Testis (tissue), 5 donors: ENCODE data around the gene NES. TPM values are rescaled to one million over a fixed set of nuclear protein-coding genes. Genes with fewer than 3 reads are reported as not detected.

Experiments
- DNase-seq: peaks from one replicate; pipeline ENCODE4 v3.0.0-alpha.2; 2019
- H3K27ac ChIP-seq, 2 donors: fragments of 200-600 bp; sonication (generic); one replicate each; pipeline ENCODE4 v1.5.1; 2019
- H3K27me3 ChIP-seq: fragments of 200-600 bp; sonication (generic); one replicate; pipeline ENCODE4 v1.5.1; 2019
- H3K36me3 ChIP-seq: fragments of 200-600 bp; sonication (generic); one replicate; pipeline ENCODE4 v1.5.1; 2017; ENCODE audit warnings: low read depth; ENCODE audit errors: missing control alignments
- H3K4me1 ChIP-seq: fragments of 200-600 bp; sonication (generic); one replicate; pipeline ENCODE4 v1.5.1; 2019
- H3K4me3 ChIP-seq, 2 donors: fragments of 200-600 bp; sonication (generic); one replicate each; pipeline ENCODE4 v1.5.1; 2017 to 2019
- H3K9me3 ChIP-seq: fragments of 200-600 bp; sonication (generic); one replicate; pipeline ENCODE4 v1.5.1; 2017
- CTCF ChIP-seq, 3 experiments: fragments of 450-650 bp in 2 of 3; fragments of 200-600 bp in 1 of 3; sonication (generic) in 1 of 3; IDR thresholded peaks; one replicate each; pipeline ENCODE4 v1.5.1; 2016 to 2019; ENCODE audit warnings: antibody characterized with exemption in 3 of 3, mild to moderate bottlenecking in 2 of 3, moderate library complexity in 1 of 3
- POLR2A ChIP-seq: fragments of 450-650 bp; IDR thresholded peaks from one replicate; pipeline ENCODE4 v1.6.1; 2017; ENCODE audit warnings: antibody characterized with exemption, mild to moderate bottlenecking, moderate library complexity
- WGBS, 2 donors: methylation state at CpG; one replicate each; pipeline ENCODE4 v1.1.5; 2018; 5-methylcytosine and 5-hydroxymethylcytosine counted together
- intact Hi-C: fragments of 100-400 bp; cut with DNase I; formaldehyde crosslinking; loops from one replicate; pipeline ENCODE4 v1.15.1; 2023; ENCODE audit warnings: low total_unique reads
- long read RNA-seq, 2 donors: transcript quantifications; one replicate each; lab custom pipeline, GENCODE V29; 2026
- polyA plus RNA-seq: library from polyadenylated mRNA; stranded (reverse); fragments of 350-450 nt; fragmentation: Illumina TruSeq; extraction: RNeasy Lipid Tissue Mini Kit (QIAGEN cat#74804); gene quantifications from one replicate; pipeline ENCODE4 v1.2.3, GENCODE V29; 2014; ENCODE audit warnings: low read depth, low replicate concordance; ENCODE audit not compliant: insufficient read depth
- total RNA-seq, 2 donors: library from RNA; depleted of rRNA; stranded (reverse); fragments of >200 nt; gene quantifications; one replicate each; pipeline ENCODE4 v1.2.3, GENCODE V29; 2016

NES gene
- total RNA-seq: 10 to 100 TPM; 17.6 to 27.7 TPM
- polyA plus RNA-seq: 20.7 TPM
- long read RNA-seq, donor 1, full-length matches to known transcripts: 12 of 12 reads
- long read RNA-seq, donor 1, partial matches to known transcripts: 0 of 12 reads
- long read RNA-seq, donor 1, other reads (novel, unspliced or antisense): 0 of 12 reads
- long read RNA-seq, donor 2, full-length matches to known transcripts: 9 of 15 reads
- long read RNA-seq, donor 2, partial matches to known transcripts: 6 of 15 reads
- long read RNA-seq, donor 2, other reads (novel, unspliced or antisense): 0 of 15 reads

- DNase-seq: peak; percentile 79
- Histone ChIP-seq H3K27ac (peak within 1 kb of the TSS; percentile 79 to 80), H3K9me3 (no peaks in the 10 kb centered on the region), H3K36me3 (no peaks in the 10 kb centered on the region), H3K4me1 (peaks cover 21% of the 10 kb centered on the region), H3K4me3 (peak within 1 kb of the TSS; percentile 43 to 71), H3K27me3 (no peaks in the 10 kb centered on the region)
- TF ChIP-seq POLR2A (no peak), CTCF (IDR thresholded peaks at IDR 0.05) (no peak)
- 0 to 6% methylated on average over 19 to 57 of the region's 70 CpGs for WGBS, 2 donors
- intact Hi-C loops: no loop called here
Measured at GRCh38 chr1:156676820-156677615, at the start of gene NES. NES (minus strand) TSS chr1:156677407; CDS start chr1:156677264, 143 bp downstream.

DNA sequence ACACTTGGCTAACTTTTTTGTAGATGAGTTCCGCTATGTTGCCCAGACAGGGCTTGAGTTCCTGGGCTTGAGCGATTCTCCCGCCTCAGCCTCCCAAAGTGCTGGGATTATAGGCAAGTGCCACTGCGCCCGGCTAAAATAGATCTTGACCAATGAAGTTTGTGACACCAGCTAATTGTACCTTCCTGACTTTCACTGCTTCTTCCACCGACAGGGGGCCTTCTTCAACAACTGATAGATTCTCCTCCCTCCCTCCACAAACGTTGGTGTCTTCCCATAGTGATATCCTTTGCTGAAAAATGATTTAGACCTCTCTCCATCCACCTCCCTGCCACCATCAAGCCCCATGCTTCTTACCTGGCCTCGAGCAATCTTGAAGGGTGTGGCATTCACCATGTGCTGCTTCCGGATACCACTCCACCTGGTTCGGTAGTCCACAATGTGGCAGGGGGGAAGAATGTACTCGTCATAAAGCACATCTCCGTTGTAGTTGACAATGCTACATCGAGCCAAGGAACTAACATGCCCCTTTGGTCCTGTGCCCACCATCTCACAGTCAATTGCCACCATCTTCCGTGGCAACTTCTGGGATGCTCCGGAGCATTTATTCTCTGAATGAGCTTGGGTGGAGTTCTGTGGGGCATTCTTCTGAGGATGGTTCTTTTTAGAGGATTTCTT lies 49.5 kb upstream of the NES start:
- peak; percentile 18 to 54 (median 41) for TF ChIP-seq CTCF (IDR thresholded peaks at IDR 0.05)
- TF ChIP-seq POLR2A: no peak
- H3K36me3 ChIP-seq: no peaks in the 10 kb centered on the region
- no peaks in the 10 kb centered on the region for H3K9me3 ChIP-seq
- 48 to 59% methylated on average over 15 of the region's 15 CpGs for WGBS, 2 donors
- peak; percentile 75 for DNase-seq
- no peak overlapping the region for H3K4me3 ChIP-seq
- intact Hi-C loops: no loop called here
- no peaks in the 10 kb centered on the region for H3K27me3 ChIP-seq
- peak overlapping the region in 1 of 2 donors; percentile 19 for H3K27ac ChIP-seq
- peaks cover 44% of the 10 kb centered on the region for H3K4me1 ChIP-seq

DNA sequence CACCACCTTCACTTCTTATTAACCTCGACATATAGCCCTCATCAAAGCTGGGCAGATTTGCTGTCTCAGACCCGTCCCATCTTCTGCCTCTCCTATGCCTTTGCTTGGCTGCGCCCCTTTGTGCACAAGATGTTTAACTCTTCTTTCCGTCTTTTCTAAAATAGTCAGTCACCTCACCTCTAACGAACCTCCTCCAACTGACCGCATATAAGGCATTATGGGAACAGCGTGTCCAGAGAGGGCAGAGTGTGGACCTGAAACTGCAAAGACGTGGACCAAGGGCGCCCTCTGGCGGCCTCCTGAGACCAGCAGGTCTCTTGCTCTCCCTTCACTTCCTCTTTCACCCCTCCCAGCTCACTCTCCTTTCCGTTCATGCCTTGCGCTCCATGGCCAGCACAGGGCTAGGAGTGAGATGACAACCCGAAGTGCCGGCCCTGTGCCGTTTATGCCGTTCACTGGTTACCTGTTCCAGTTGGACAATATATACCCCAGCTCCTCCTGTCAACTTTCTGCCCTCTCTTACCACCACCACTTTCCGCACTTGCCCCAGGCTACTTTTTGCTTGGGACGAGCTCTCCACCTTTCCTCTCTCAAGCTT lies 48.6 kb upstream of the NES start:
- intact Hi-C loops: no loop called here
- Histone ChIP-seq H3K27me3 (no peaks in the 10 kb centered on the region), H3K36me3 (no peaks in the 10 kb centered on the region), H3K9me3 (no peaks in the 10 kb centered on the region), H3K4me1 (peaks cover 44% of the 10 kb centered on the region), H3K27ac (peak overlapping the region in 1 of 2 donors; percentile 19), H3K4me3 (peak overlapping the region in 1 of 2 donors; percentile 14)
- TF ChIP-seq CTCF (IDR thresholded peaks at IDR 0.05) (peak; percentile 90 to 93 (median 93)), POLR2A (no peak)
- peak; percentile 95 for DNase-seq
- WGBS, 2 donors: 4 to 12% methylated on average over 18 of the region's 18 CpGs

- no peaks in the 10 kb centered on the region for H3K27me3 ChIP-seq
- no peak for TF ChIP-seq CTCF (IDR thresholded peaks at IDR 0.05)
- TF ChIP-seq POLR2A: no peak
- no peak for DNase-seq
- H3K4me3 ChIP-seq: no peak overlapping the region
- H3K27ac ChIP-seq: no peak overlapping the region
- H3K36me3 ChIP-seq: no peaks in the 10 kb centered on the region
- 79 to 86% methylated on average over 4 of the region's 4 CpGs for WGBS, 2 donors
- intact Hi-C loops: no loop called here
- H3K9me3 ChIP-seq: no peaks in the 10 kb centered on the region
- H3K4me1 ChIP-seq: peaks cover 24% of the 10 kb centered on the region
Measured at GRCh38 chr1:156721535-156721934, 44.3 kb upstream of the NES start.
